Testis (tissue), 3 donors: ENCODE measurements around the gene ELN. TPM values are rescaled to one million over a fixed set of nuclear protein-coding genes. Genes with fewer than 3 reads are reported as not detected.

Experiments
- DNase-seq: peaks from one replicate; pipeline ENCODE4 v3.0.0-alpha.2; 2019
- H3K27ac ChIP-seq, 2 donors: fragments of 200-600 bp; sonication (generic); one replicate each; pipeline ENCODE4 v1.5.1; 2019
- H3K27me3 ChIP-seq: fragments of 200-600 bp; sonication (generic); one replicate; pipeline ENCODE4 v1.5.1; 2019
- H3K36me3 ChIP-seq: fragments of 200-600 bp; sonication (generic); one replicate; pipeline ENCODE4 v1.5.1; 2017; ENCODE audit warnings: low read depth; ENCODE audit errors: missing control alignments
- H3K4me1 ChIP-seq: fragments of 200-600 bp; sonication (generic); one replicate; pipeline ENCODE4 v1.5.1; 2019
- H3K4me3 ChIP-seq, 2 donors: fragments of 200-600 bp; sonication (generic); one replicate each; pipeline ENCODE4 v1.5.1; 2017 to 2019
- H3K9me3 ChIP-seq: fragments of 200-600 bp; sonication (generic); one replicate; pipeline ENCODE4 v1.5.1; 2017
- CTCF ChIP-seq, 3 experiments: fragments of 450-650 bp in 2 of 3; fragments of 200-600 bp in 1 of 3; sonication (generic) in 1 of 3; IDR thresholded peaks; one replicate each; pipeline ENCODE4 v1.5.1; 2016 to 2019; ENCODE audit warnings: antibody characterized with exemption in 3 of 3, mild to moderate bottlenecking in 2 of 3, moderate library complexity in 1 of 3
- POLR2A ChIP-seq: fragments of 450-650 bp; IDR thresholded peaks from one replicate; pipeline ENCODE4 v1.6.1; 2017; ENCODE audit warnings: antibody characterized with exemption, mild to moderate bottlenecking, moderate library complexity
- WGBS, 2 donors: methylation state at CpG; one replicate each; pipeline ENCODE4 v1.1.5; 2018; 5-methylcytosine and 5-hydroxymethylcytosine counted together
- intact Hi-C: fragments of 100-400 bp; cut with DNase I; formaldehyde crosslinking; loops from one replicate; pipeline ENCODE4 v1.15.1; 2023; ENCODE audit warnings: low total_unique reads
- polyA plus RNA-seq: library from polyadenylated mRNA; stranded (reverse); fragments of 350-450 nt; fragmentation: Illumina TruSeq; extraction: RNeasy Lipid Tissue Mini Kit (QIAGEN cat#74804); gene quantifications from one replicate; pipeline ENCODE4 v1.2.3, GENCODE V29; 2014; ENCODE audit warnings: low read depth, low replicate concordance; ENCODE audit not compliant: insufficient read depth
- total RNA-seq, 2 donors: library from RNA; depleted of rRNA; stranded (reverse); fragments of >200 nt; gene quantifications; one replicate each; pipeline ENCODE4 v1.2.3, GENCODE V29; 2016

ELN gene
- total and polyA plus RNA-seq, 3 donors from 2014 or later, result 24.6 to 55.9 (median 35.2) TPM

GRCh38 chr7:74057987-74058386 is 30.0 kb downstream of the ELN start:
- H3K36me3 ChIP-seq, result no peaks in the 10 kb centered on the region
- no peak for TF ChIP-seq POLR2A
- TF ChIP-seq CTCF (IDR thresholded peaks at IDR 0.05), result no peak
- DNase-seq, result no peak

GRCh38 chr7:74058486-74058885 is 30.5 kb downstream of the ELN start:
- 96 to 98% methylated on average over 7 of the region's 7 CpGs for WGBS, 2 donors
- no peak overlapping the region for H3K27ac ChIP-seq
- no peaks in the 10 kb centered on the region for H3K36me3 ChIP-seq

More at GRCh38 chr7:74057987-74058386, 30.0 kb downstream of the ELN start:
- intact Hi-C loops, result no loop called here
- Histone ChIP-seq H3K27me3 (no peaks in the 10 kb centered on the region), H3K4me3 (no peak overlapping the region), H3K9me3 (no peaks in the 10 kb centered on the region), H3K4me1 (peaks cover 9% of the 10 kb centered on the region), H3K27ac (no peak overlapping the region)
- WGBS, 2 donors, result 81 to 96% methylated on average over 1 of the region's 1 CpG

GRCh38 chr7:74059037-74059436 is 31.1 kb downstream of the ELN start:
- Histone ChIP-seq H3K4me3 (no peak overlapping the region), H3K9me3 (no peaks in the 10 kb centered on the region), H3K27ac (no peak overlapping the region), H3K36me3 (no peaks in the 10 kb centered on the region), H3K4me1 (peaks cover 9% of the 10 kb centered on the region), H3K27me3 (no peaks in the 10 kb centered on the region)
- DNase-seq, result no peak
- WGBS, 2 donors, result 74 to 94% methylated on average over 2 of the region's 2 CpGs
- TF ChIP-seq CTCF (IDR thresholded peaks at IDR 0.05), result no peak
- TF ChIP-seq POLR2A, result no peak
- intact Hi-C loops, result no loop called here

More at GRCh38 chr7:74058486-74058885, 30.5 kb downstream of the ELN start:
- Histone ChIP-seq H3K4me1 (peaks cover 9% of the 10 kb centered on the region), H3K4me3 (no peak overlapping the region), H3K27me3 (no peaks in the 10 kb centered on the region), H3K9me3 (no peaks in the 10 kb centered on the region)
- no peak for DNase-seq
- no peak for TF ChIP-seq CTCF (IDR thresholded peaks at IDR 0.05)
- TF ChIP-seq POLR2A, result no peak
- intact Hi-C loops, result no loop called here

- Histone ChIP-seq H3K9me3 (no peaks in the 10 kb centered on the region), H3K27me3 (no peaks in the 10 kb centered on the region), H3K4me3 (no peak overlapping the region), H3K27ac (no peak overlapping the region), H3K4me1 (peaks cover 9% of the 10 kb centered on the region), H3K36me3 (no peaks in the 10 kb centered on the region)
- intact Hi-C loops, result loop anchor here (10.0 kb wide), 1 partner anchor 345 kb away; no protein-coding TSS in a partner anchor
- TF ChIP-seq CTCF (IDR thresholded peaks at IDR 0.05) (no peak), POLR2A (no peak)
- DNase-seq, result no peak
- 80 to 83% methylated on average over 5 to 21 of the region's 21 CpGs for WGBS, 2 donors
These were observed 32.0 kb downstream of the ELN start for GRCh38 chr7:74059681-74060588.
